ENCODE results near the gene FHIT.
"Not testable (repeated sequence)": the region's sequence is repeated elsewhere in the genome, so short reads cannot be mapped to it uniquely, and the experiment has no call there.

FHIT gene

GRCh38 chr3:61053781-61054496, 197.3 kb downstream of the FHIT start:
- TF ChIP-seq CTCF (IDR thresholded peaks at IDR 0.05): no peak
- H3K27me3 ChIP-seq: no peaks in the 10 kb centered on the region
- H3K9me3 ChIP-seq: no peaks in the 10 kb centered on the region
- DNase-seq: no peak
- no peak overlapping the region for H3K27ac ChIP-seq
- intact Hi-C loops (cut with DNase I; ENCODE audit: low total_unique reads): no loop called here
- H3K4me1 ChIP-seq: no peaks in the 10 kb centered on the region
- no peaks in the 10 kb centered on the region for H3K36me3 ChIP-seq
- no peak overlapping the region for H3K4me3 ChIP-seq

- no peaks in the 10 kb centered on the region for H3K27me3 ChIP-seq
- DNase-seq: no peak
- TF ChIP-seq CTCF (IDR thresholded peaks at IDR 0.05): no peak
- no peak overlapping the region for H3K27ac ChIP-seq
- no peaks in the 10 kb centered on the region for H3K9me3 ChIP-seq
- no peak overlapping the region for H3K4me3 ChIP-seq
- no peaks in the 10 kb centered on the region for H3K4me1 ChIP-seq
- intact Hi-C loops (cut with DNase I; ENCODE audit: low total_unique reads): no loop called here
- no peaks in the 10 kb centered on the region for H3K36me3 ChIP-seq
Observed at GRCh38 chr3:61052851-61053250, 198.4 kb downstream of the FHIT start.

GRCh38 chr3:61051666-61052065, 199.6 kb downstream of the FHIT start:
- no peaks in the 10 kb centered on the region for H3K36me3 ChIP-seq
- no peak overlapping the region for H3K27ac ChIP-seq
- no peaks in the 10 kb centered on the region for H3K4me1 ChIP-seq
- H3K4me3 ChIP-seq: no peak overlapping the region
- intact Hi-C loops (cut with DNase I; ENCODE audit: low total_unique reads): no loop called here
- H3K9me3 ChIP-seq: no peaks in the 10 kb centered on the region
- no peak for TF ChIP-seq CTCF (IDR thresholded peaks at IDR 0.05)
- no peak for DNase-seq
- no peaks in the 10 kb centered on the region for H3K27me3 ChIP-seq

- H3K9me3 ChIP-seq: peaks cover 0 to 20% (median 12%) of the 10 kb centered on the region in 3 donors
- H3K4me1 ChIP-seq; H3K4me3 ChIP-seq; H3K27me3 ChIP-seq; intact Hi-C loops (cut with DNase I; ENCODE audit: low total_unique reads); H3K36me3 ChIP-seq; H3K27ac ChIP-seq; DNase-seq: not testable (repeated sequence)
Observed at GRCh38 chr3:61045169-61045568, 206.1 kb downstream of the FHIT start.

- H3K4me3 ChIP-seq: no peak overlapping the region
- H3K9me3 ChIP-seq: peaks cover 0 to 20% (median 12%) of the 10 kb centered on the region in 3 donors
- H3K36me3 ChIP-seq: no peaks in the 10 kb centered on the region
- H3K27me3 ChIP-seq: no peaks in the 10 kb centered on the region
- no peaks in the 10 kb centered on the region for H3K4me1 ChIP-seq
- intact Hi-C loops (cut with DNase I; ENCODE audit: low total_unique reads): no loop called here
- TF ChIP-seq CTCF (IDR thresholded peaks at IDR 0.05): no peak
- H3K27ac ChIP-seq: no peak overlapping the region
- DNase-seq: no peak
Observed at GRCh38 chr3:61043156-61043555, 208.1 kb downstream of the FHIT start.

GRCh38 chr3:61040618-61041017, 210.6 kb downstream of the FHIT start:
- no peak overlapping the region for H3K4me3 ChIP-seq
- intact Hi-C loops (cut with DNase I; ENCODE audit: low total_unique reads): no loop called here

More at GRCh38 chr3:61040618-61041017, 210.6 kb downstream of the FHIT start:
- no peak for TF ChIP-seq CTCF (IDR thresholded peaks at IDR 0.05)
- Histone ChIP-seq H3K9me3 (peaks cover 0 to 20% (median 12%) of the 10 kb centered on the region in 3 donors), H3K27me3 (no peaks in the 10 kb centered on the region), H3K4me1 (no peaks in the 10 kb centered on the region), H3K27ac (no peak overlapping the region), H3K36me3 (no peaks in the 10 kb centered on the region)
- DNase-seq: no peak

All from tibial artery (tissue), 4 donors.